Choroid plexus epithelial cell (primary cell): ENCODE data around the gene METRN.

ENCODE experiments used
- DNase-seq: peaks from one replicate; pipeline ENCODE4 v3.0.0-alpha.2; 2010; ENCODE audit warnings: low read depth
- H3K4me3 ChIP-seq: 2 replicates; pipeline ENCODE4 v1.5.1; 2011; ENCODE audit warnings: low read depth, mild to moderate bottlenecking, control low read depth, low read length, moderate library complexity
- CTCF ChIP-seq: conservative IDR thresholded peaks from 2 replicates; pipeline ENCODE4 v1.5.1; 2011; ENCODE audit warnings: low read depth, mild to moderate bottlenecking, control low read depth, inconsistent platforms, low read length, moderate library complexity

The METRN gene

GRCh38 chr16:760545-761343, 45.8 kb downstream of the METRN start, which contains the start of gene MSLN:
MSLN (plus strand) TSS chr16:760734; CDS start chr16:762681, 1,947 bp downstream.
- no peak within 1 kb of the TSS for H3K4me3 ChIP-seq
- no peak for DNase-seq
- TF ChIP-seq CTCF, result no peak

GRCh38 chr16:761625-762513, 47.0 kb downstream of the METRN start:
- no peak for TF ChIP-seq CTCF
- no peak overlapping the region for H3K4me3 ChIP-seq
- no peak for DNase-seq

GRCh38 chr16:762595-763268, 47.8 kb downstream of the METRN start:
- H3K4me3 ChIP-seq, result no peak overlapping the region
- TF ChIP-seq CTCF, result no peak
- DNase-seq, result no peak

GRCh38 chr16:763369-764183, 48.7 kb downstream of the METRN start:
- TF ChIP-seq CTCF, result no peak
- H3K4me3 ChIP-seq, result no peak overlapping the region
- no peak for DNase-seq

GRCh38 chr16:764184-764750, 49.3 kb downstream of the METRN start:
- TF ChIP-seq CTCF, result no peak
- no peak overlapping the region for H3K4me3 ChIP-seq
- DNase-seq, result no peak
